GM12878 (cell line): ENCODE measurements around the gene AIP. TPM values are rescaled to one million over a fixed set of nuclear protein-coding genes. Genes with fewer than 3 reads are reported as not detected.

Experiments
- ATAC-seq: fragments of 200-7000 bp; cut with Tn5 transposase; 3 replicates; pipeline ENCODE4 v1.9.1; 2020; ENCODE audit warnings: mild to moderate bottlenecking, moderate library complexity
- BruUV-seq: library from RNA; stranded (reverse); fragments of 400-500 nt; replicated peaks from 2 replicates; lab custom pipeline; 2021; lab: Mats Ljungman, UMichigan
- CTCF ChIA-PET: fragments of 300-600 bp; sonication (Branson Sonifier 250); formaldehyde crosslinking; extraction: SDS; loops from one replicate; lab custom pipeline; 2021; ENCODE audit warnings: inconsistent platforms; lab: Yijun Ruan, JAX
- POLR2A ChIA-PET: fragments of 350-600 bp; formaldehyde crosslinking; extraction: SDS; loops from one replicate; lab custom pipeline; 2021; ENCODE audit warnings: inconsistent platforms; lab: Charles Lee
- RAD21 ChIA-PET: fragments of 300-600 bp; sonication (Branson Sonifier 250); formaldehyde crosslinking; loops from one replicate; lab custom pipeline; 2023; ENCODE audit warnings: antibody characterized with exemption; ENCODE audit not compliant: unreplicated experiment; lab: Charles Lee
- SMC1A ChIA-PET: fragments of 300-600 bp; sonication (Branson Sonifier 250); formaldehyde crosslinking; loops from one replicate; lab custom pipeline; 2023; ENCODE audit not compliant: unreplicated experiment, uncharacterized antibody; lab: Charles Lee
- DNase-seq: peaks from one replicate; pipeline ENCODE4 v3.0.0-alpha.2; 2011; ENCODE audit warnings: low read depth, low spot score
- FAIRE-seq: peaks from 3 replicates; lab custom pipeline; 2011; peaks lifted over from hg19 to GRCh38; lab: Jason Lieb, UNC
- H2AFZ ChIP-seq: 2 replicates; pipeline ENCODE4 v1.6.0; 2011; ENCODE audit warnings: low read depth, low read length, control low read depth; ENCODE audit not compliant: control insufficient read depth
- H3K27ac ChIP-seq: 2 replicates; pipeline ENCODE4 v1.5.1; 2011; ENCODE audit warnings: control low read depth; ENCODE audit not compliant: control insufficient read depth, insufficient read depth
- H3K27me3 ChIP-seq, 2 experiments: replicated peaks in 1 of 2; 2 replicates each; pipeline versions ENCODE4 v1.6.0 to v1.6.1; 2011; ENCODE audit warnings: low read length in 1 of 2; ENCODE audit not compliant: control insufficient read depth in 2 of 2, insufficient read depth in 2 of 2
- H3K36me3 ChIP-seq, 2 experiments: 2 replicates each; pipeline ENCODE4 v1.5.1; 2011; ENCODE audit warnings: low read length in 1 of 2; ENCODE audit not compliant: control insufficient read depth in 2 of 2, insufficient read depth in 2 of 2
- H3K4me1 ChIP-seq: 2 replicates; pipeline ENCODE4 v1.6.1; 2011; ENCODE audit warnings: mild to moderate bottlenecking, low read length, moderate library complexity, mixed read lengths; ENCODE audit not compliant: control insufficient read depth, insufficient read depth
- H3K4me2 ChIP-seq: 2 replicates; pipeline ENCODE4 v1.6.0; 2011; ENCODE audit warnings: control low read depth; ENCODE audit not compliant: control insufficient read depth, insufficient read depth
- H3K4me3 ChIP-seq: fragments of 200-600 bp; sonication (generic); 2 replicates; pipeline ENCODE4 v1.5.1; 2016
- H3K79me2 ChIP-seq: 2 replicates; pipeline ENCODE4 v1.6.0; 2011; ENCODE audit warnings: low read length; ENCODE audit not compliant: control insufficient read depth, insufficient read depth
- H3K9ac ChIP-seq: 2 replicates; pipeline ENCODE4 v1.8.0; 2011; ENCODE audit warnings: low read length, control low read depth, mixed read lengths; ENCODE audit not compliant: control insufficient read depth, insufficient read depth
- H3K9me3 ChIP-seq: replicated peaks from 3 replicates; pipeline ENCODE4 v1.5.1; 2011; ENCODE audit warnings: mild to moderate bottlenecking, low read length; ENCODE audit not compliant: control insufficient read depth, insufficient read depth
- H4K20me1 ChIP-seq: 2 replicates; pipeline ENCODE4 v1.6.0; 2011; ENCODE audit not compliant: control insufficient read depth, insufficient read depth
- CBX5 ChIP-seq: sonication (generic); IDR thresholded peaks from 2 replicates; pipeline ENCODE4 v1.6.1; 2016; ENCODE audit warnings: low read depth, moderate library complexity, mild to moderate bottlenecking, inconsistent platforms
- MEF2B ChIP-seq: fragments of 450-650 bp; IDR thresholded peaks from 2 replicates; pipeline ENCODE4 v1.6.1; 2018; ENCODE audit warnings: mild to moderate bottlenecking, moderate library complexity; ENCODE audit not compliant: partially characterized antibody, poor library complexity, severe bottlenecking
- PML ChIP-seq: IDR thresholded peaks from 2 replicates; pipeline ENCODE4 v1.6.1; 2012; ENCODE audit warnings: low read length, inconsistent platforms
- WGBS: methylation state at CpG from one replicate; pipeline ENCODE4 v1.1.6; 2016; ENCODE audit warnings: low lambda C conversion rate; ENCODE audit not compliant: insufficient replicate concordance, insufficient coverage; ENCODE audit errors: missing lambda C conversion rate; 5-methylcytosine and 5-hydroxymethylcytosine counted together
- in situ Hi-C: fragments of 300-500 bp; cut with MboI; formaldehyde crosslinking; loops from 9 replicates; pipeline ENCODE4 v1.14.3; 2018; ENCODE audit warnings: mixed read lengths
- intact Hi-C: fragments of 100-400 bp; cut with micrococcal nuclease; formaldehyde crosslinking; loops from one replicate; pipeline ENCODE4 v1.14.2; 2022; ENCODE audit not compliant: unreplicated experiment
- polyA plus RNA-seq, 11 experiments: library from polyadenylated mRNA; depleted of rRNA in 4 of 11; unstranded in 6 of 11; stranded (reverse) in 5 of 11; fragments of >200 nt; fragmentation: Nextera tagmentation in 4 of 11; fragmentation: Illumina TruSeq in 1 of 11; extraction: Ambion mirVana in 4 of 11; extraction: Trizol in 1 of 11; gene quantifications; 1 replicate in 1 of 11; 2 replicates in 10 of 11; pipeline versions ENCODE4 v1.2.1 to v1.2.3, GENCODE V29; 2011 to 2016; ENCODE audit warnings: inconsistent platforms in 2 of 11, missing spikeins in 2 of 11, low read depth in 1 of 11
- total RNA-seq, 4 experiments: library from RNA; depleted of rRNA in 3 of 4; stranded (reverse); fragments of >200 nt in 3 of 4; fragmentation: Illumina TruSeq in 1 of 4; extraction: Trizol in 1 of 4; gene quantifications; 2 replicates each; pipeline versions ENCODE4 v1.2.1 to v1.2.3, GENCODE V29; 2013 to 2021
- TF ChIP-seq, protein P1 (sequence below): IDR thresholded peaks from 2 replicates; pipeline ENCODE4 v1.6.1; 2012; ENCODE audit warnings: mild to moderate bottlenecking, low read depth, low read length
- TF ChIP-seq, protein P2 (sequence below): IDR thresholded peaks from 2 replicates; pipeline ENCODE4 v1.6.1; 2012; ENCODE audit warnings: low read depth, low read length, improper control_type of control experiment

The AIP gene
- total and polyA plus RNA-seq, 10 of the 15 experiments (the other 5 are each of a cell fraction or from before 2014, with no cell fraction given) = 12.6 to 164 (median 104) TPM

DNA sequence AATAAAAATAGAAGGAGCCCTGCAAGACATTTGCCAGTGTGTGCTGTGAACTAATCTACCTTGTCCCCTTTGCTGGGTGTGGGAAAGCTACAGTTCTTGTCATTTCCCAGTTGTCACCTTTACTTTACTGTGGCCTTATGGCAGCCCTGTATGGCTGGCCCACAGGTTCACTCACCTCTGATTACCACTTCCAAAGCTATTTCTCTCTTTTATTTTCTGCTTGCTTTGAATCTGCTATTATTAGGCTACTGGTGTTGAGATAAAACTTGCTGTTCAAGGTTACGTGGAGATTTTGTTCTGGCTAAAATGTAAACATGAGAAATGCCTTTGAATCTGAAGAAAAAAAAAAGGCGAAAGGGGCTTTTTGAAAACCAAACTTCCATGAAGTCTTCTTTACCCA is 50.1 kb downstream of the AIP start:
- ChIA-PET SMC1A (no interaction called here), RAD21 (no interaction called here), CTCF (no interaction called here), POLR2A (no interaction called here)
- TF ChIP-seq CBX5 (no peak), MEF2B (no peak), PML (no peak)
- TF ChIP-seq, protein P1, sequence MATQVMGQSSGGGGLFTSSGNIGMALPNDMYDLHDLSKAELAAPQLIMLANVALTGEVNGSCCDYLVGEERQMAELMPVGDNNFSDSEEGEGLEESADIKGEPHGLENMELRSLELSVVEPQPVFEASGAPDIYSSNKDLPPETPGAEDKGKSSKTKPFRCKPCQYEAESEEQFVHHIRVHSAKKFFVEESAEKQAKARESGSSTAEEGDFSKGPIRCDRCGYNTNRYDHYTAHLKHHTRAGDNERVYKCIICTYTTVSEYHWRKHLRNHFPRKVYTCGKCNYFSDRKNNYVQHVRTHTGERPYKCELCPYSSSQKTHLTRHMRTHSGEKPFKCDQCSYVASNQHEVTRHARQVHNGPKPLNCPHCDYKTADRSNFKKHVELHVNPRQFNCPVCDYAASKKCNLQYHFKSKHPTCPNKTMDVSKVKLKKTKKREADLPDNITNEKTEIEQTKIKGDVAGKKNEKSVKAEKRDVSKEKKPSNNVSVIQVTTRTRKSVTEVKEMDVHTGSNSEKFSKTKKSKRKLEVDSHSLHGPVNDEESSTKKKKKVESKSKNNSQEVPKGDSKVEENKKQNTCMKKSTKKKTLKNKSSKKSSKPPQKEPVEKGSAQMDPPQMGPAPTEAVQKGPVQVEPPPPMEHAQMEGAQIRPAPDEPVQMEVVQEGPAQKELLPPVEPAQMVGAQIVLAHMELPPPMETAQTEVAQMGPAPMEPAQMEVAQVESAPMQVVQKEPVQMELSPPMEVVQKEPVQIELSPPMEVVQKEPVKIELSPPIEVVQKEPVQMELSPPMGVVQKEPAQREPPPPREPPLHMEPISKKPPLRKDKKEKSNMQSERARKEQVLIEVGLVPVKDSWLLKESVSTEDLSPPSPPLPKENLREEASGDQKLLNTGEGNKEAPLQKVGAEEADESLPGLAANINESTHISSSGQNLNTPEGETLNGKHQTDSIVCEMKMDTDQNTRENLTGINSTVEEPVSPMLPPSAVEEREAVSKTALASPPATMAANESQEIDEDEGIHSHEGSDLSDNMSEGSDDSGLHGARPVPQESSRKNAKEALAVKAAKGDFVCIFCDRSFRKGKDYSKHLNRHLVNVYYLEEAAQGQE = no peak
- TF ChIP-seq, protein P2, sequence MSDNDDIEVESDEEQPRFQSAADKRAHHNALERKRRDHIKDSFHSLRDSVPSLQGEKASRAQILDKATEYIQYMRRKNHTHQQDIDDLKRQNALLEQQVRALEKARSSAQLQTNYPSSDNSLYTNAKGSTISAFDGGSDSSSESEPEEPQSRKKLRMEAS = no peak
- no peak overlapping the region for H2AFZ ChIP-seq
- peaks cover 10% of the 10 kb centered on the region; the same call in 2 of the 3 replicates for H3K9me3 ChIP-seq
- H3K27ac ChIP-seq = no peak overlapping the region
- H3K27me3 ChIP-seq = no peaks in the 10 kb centered on the region; a peak in 1 of 4 replicates
- ATAC-seq = no peak
- H4K20me1 ChIP-seq = no peaks in the 10 kb centered on the region
- H3K4me3 ChIP-seq = no peak overlapping the region
- no peaks in the 10 kb centered on the region; the same call in 1 of the 2 replicates for H3K4me1 ChIP-seq
- H3K79me2 ChIP-seq = no peaks in the 10 kb centered on the region
- in situ Hi-C loops (no loop called here), intact Hi-C loops (no loop called here)
- DNase-seq = no peak
- H3K4me2 ChIP-seq = no peak overlapping the region
- no peaks in the 10 kb centered on the region for H3K36me3 ChIP-seq
- BruUV-seq = no TSS peak
- FAIRE-seq = no peak
- 58% methylated on average over 2 of the region's 2 CpGs for WGBS
- H3K9ac ChIP-seq = no peak overlapping the region
